Esophagus squamous epithelium (tissue), 4 donors: ENCODE measurements around the gene ZNF3.

Experiments used
- CTCF ChIP-seq, 6 experiments: fragments of 450-650 bp in 4 of 6; fragments of 200-600 bp in 2 of 6; sonication (generic) in 2 of 6; IDR thresholded peaks; one replicate each; pipeline ENCODE4 v1.5.1; 2016 to 2019; ENCODE audit warnings: antibody characterized with exemption in 6 of 6, mild to moderate bottlenecking in 4 of 6, moderate library complexity in 4 of 6
- POLR2A ChIP-seq, 4 donors: fragments of 450-650 bp; IDR thresholded peaks; one replicate each; pipeline ENCODE4 v1.6.1; 2017; ENCODE audit warnings: antibody characterized with exemption in 4 of 4, mild to moderate bottlenecking in 4 of 4, moderate library complexity in 3 of 4

- TF ChIP-seq CTCF (IDR thresholded peaks at IDR 0.05) (no peak), POLR2A (IDR thresholded peaks at IDR 0.05) (no peak)
These were observed 4.0 kb upstream of the ZNF3 start for GRCh38 chr7:100085515-100085914.
